Suprapubic skin (tissue), 4 donors: Measurements from ENCODE around the gene MAPRE2. TPM values are rescaled to one million over a fixed set of nuclear protein-coding genes. Genes with fewer than 3 reads are reported as not detected.

ENCODE experiments used
- DNase-seq, 2 donors: peaks; one replicate each; pipeline ENCODE4 v3.0.0-alpha.2; 2019; ENCODE audit warnings: low spot score in 2 of 2
- H3K27ac ChIP-seq: fragments of 200-600 bp; sonication (generic); one replicate; pipeline ENCODE4 v1.5.1; 2019
- H3K27me3 ChIP-seq: fragments of 200-600 bp; sonication (generic); one replicate; pipeline ENCODE4 v1.5.1; 2019
- H3K36me3 ChIP-seq: fragments of 200-600 bp; sonication (generic); one replicate; pipeline ENCODE4 v1.5.1; 2019
- H3K4me1 ChIP-seq: fragments of 200-600 bp; sonication (generic); one replicate; pipeline ENCODE4 v1.5.1; 2019
- H3K4me3 ChIP-seq: fragments of 200-600 bp; sonication (generic); one replicate; pipeline ENCODE4 v1.5.1; 2019; ENCODE audit warnings: mild to moderate bottlenecking
- H3K9me3 ChIP-seq: fragments of 200-600 bp; sonication (generic); one replicate; pipeline ENCODE4 v1.5.1; 2019
- CTCF ChIP-seq, 2 donors: fragments of 200-600 bp in 1 of 2; fragments of 450-650 bp in 1 of 2; sonication (generic) in 1 of 2; IDR thresholded peaks; one replicate each; pipeline ENCODE4 v1.5.1; 2016 to 2019; ENCODE audit warnings: antibody characterized with exemption in 2 of 2, mild to moderate bottlenecking in 1 of 2, moderate library complexity in 1 of 2
- EP300 ChIP-seq: sonication (generic); formaldehyde crosslinking; IDR thresholded peaks from one replicate; pipeline ENCODE4 v1.6.1; 2017; ENCODE audit warnings: antibody characterized with exemption
- POLR2A ChIP-seq, 2 donors: fragments of 450-650 bp; IDR thresholded peaks; one replicate each; pipeline ENCODE4 v1.6.1; 2017; ENCODE audit warnings: antibody characterized with exemption in 2 of 2, mild to moderate bottlenecking in 2 of 2, moderate library complexity in 2 of 2
- POLR2AphosphoS5 ChIP-seq, 3 donors: sonication (generic); formaldehyde crosslinking; IDR thresholded peaks; one replicate each; pipeline ENCODE4 v1.6.1; 2017; ENCODE audit warnings: antibody characterized with exemption in 3 of 3
- WGBS: methylation state at CpG from one replicate; pipeline ENCODE4 v1.1.5; 2018; 5-methylcytosine and 5-hydroxymethylcytosine counted together
- total RNA-seq, 4 donors: library from RNA; depleted of rRNA; stranded (reverse); fragments of >200 nt; gene quantifications; one replicate each; pipeline ENCODE4 v1.1.0, GENCODE V29; 2016

The MAPRE2 gene
- total RNA-seq, 4 donors from 2014 or later: 29.9 to 51.2 (median 37.2) TPM

DNA sequence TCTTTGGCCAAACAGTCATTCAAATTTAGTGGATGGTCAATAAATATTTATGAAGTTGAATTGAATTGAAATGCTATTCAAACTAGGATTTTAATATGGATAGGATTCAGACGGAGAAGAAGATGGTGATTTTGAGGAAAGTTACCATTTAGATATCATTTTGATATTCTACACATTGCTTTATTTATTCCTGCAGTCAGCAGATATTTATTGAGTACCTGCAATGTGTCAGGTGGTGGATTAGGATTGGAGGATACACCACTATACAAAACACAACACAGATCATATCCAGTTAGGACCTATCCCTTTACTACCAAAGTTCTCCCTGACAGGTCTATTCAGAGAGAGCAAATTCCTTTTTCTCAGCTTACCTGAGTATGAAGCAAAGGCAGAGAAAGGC lies 38.8 kb downstream of the MAPRE2 start:
- no peak overlapping the region for H3K27ac ChIP-seq
- WGBS: 89% methylated on average over 1 of the region's 1 CpG
- no peaks in the 10 kb centered on the region for H3K36me3 ChIP-seq
- H3K27me3 ChIP-seq: no peaks in the 10 kb centered on the region
- DNase-seq: no peak
- H3K9me3 ChIP-seq: no peaks in the 10 kb centered on the region
- peaks cover 4% of the 10 kb centered on the region for H3K4me1 ChIP-seq
- no peak for TF ChIP-seq POLR2AphosphoS5 (IDR thresholded peaks at IDR 0.05)
- TF ChIP-seq CTCF (IDR thresholded peaks at IDR 0.05): no peak
- no peak for TF ChIP-seq EP300
- TF ChIP-seq POLR2A (IDR thresholded peaks at IDR 0.05): no peak
- no peak overlapping the region for H3K4me3 ChIP-seq

- TF ChIP-seq POLR2A (IDR thresholded peaks at IDR 0.05) (no peak), CTCF (IDR thresholded peaks at IDR 0.05) (no peak), EP300 (no peak), POLR2AphosphoS5 (IDR thresholded peaks at IDR 0.05) (no peak)
- Histone ChIP-seq H3K27me3 (no peaks in the 10 kb centered on the region), H3K27ac (no peak overlapping the region), H3K4me3 (no peak overlapping the region), H3K9me3 (no peaks in the 10 kb centered on the region), H3K36me3 (no peaks in the 10 kb centered on the region), H3K4me1 (peaks cover 4% of the 10 kb centered on the region)
- DNase-seq: no peak
- 89% methylated on average over 3 of the region's 3 CpGs for WGBS
Measured at GRCh38 chr18:35083174-35083712, 42.0 kb downstream of the MAPRE2 start.

DNA sequence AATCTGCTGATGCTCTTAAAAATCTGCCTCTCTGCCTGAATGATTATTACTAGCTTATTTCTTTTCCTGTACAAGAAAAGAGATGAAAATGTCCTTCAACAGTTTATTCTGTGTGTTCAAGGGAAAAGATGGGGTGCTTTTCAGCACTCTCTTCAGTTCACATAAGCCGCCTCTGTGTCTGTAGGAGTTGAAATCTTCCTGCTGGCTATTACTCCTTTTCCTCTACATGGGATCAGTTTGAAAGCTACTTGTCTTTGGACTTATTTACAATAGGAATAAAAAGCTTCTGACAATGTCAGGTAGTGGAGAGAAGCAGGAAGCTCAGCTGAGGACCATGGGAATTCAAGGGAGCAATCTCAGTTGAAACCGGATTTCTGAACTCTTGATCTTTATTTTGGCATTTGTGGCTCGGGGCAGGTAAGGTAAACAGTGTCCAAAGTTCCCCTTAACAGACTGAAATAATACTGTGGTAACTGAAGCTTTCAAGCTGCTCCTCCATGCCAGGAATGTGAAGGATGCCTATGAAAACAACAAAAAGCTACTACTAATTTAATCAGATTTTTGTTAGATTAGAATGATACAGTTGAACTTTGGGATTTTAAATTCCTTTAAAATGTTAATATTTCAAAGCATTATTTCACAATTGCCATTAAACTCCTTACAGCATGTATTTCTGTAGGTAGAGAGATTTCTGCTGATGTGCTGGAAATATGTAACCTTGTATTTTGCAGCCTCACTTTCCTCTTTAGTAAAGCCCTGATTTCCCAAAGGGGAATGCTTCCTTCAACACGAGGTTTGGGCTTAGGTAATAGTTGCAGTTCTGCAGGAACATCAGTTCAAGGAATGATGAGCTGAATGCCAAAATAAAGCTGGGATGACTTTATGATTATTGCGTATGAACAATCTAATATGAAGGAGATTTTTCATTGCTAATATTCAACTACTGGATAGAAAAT lies 43.6 kb downstream of the MAPRE2 start:
- no peaks in the 10 kb centered on the region for H3K9me3 ChIP-seq
- no peak overlapping the region for H3K27ac ChIP-seq
- H3K27me3 ChIP-seq: no peaks in the 10 kb centered on the region
- H3K36me3 ChIP-seq: no peaks in the 10 kb centered on the region
- 77% methylated on average over 5 of the region's 5 CpGs for WGBS
- no peak for DNase-seq
- TF ChIP-seq POLR2A (IDR thresholded peaks at IDR 0.05) (no peak), CTCF (IDR thresholded peaks at IDR 0.05) (no peak), POLR2AphosphoS5 (IDR thresholded peaks at IDR 0.05) (no peak), EP300 (no peak)
- H3K4me1 ChIP-seq: peaks cover 4% of the 10 kb centered on the region
- no peak overlapping the region for H3K4me3 ChIP-seq

GRCh38 chr18:35085450-35086380 lies 44.5 kb downstream of the MAPRE2 start:
- Histone ChIP-seq H3K36me3 (no peaks in the 10 kb centered on the region), H3K27me3 (no peaks in the 10 kb centered on the region), H3K27ac (no peak overlapping the region), H3K4me3 (no peak overlapping the region), H3K9me3 (no peaks in the 10 kb centered on the region), H3K4me1 (peaks cover 4% of the 10 kb centered on the region)
- WGBS: 61% methylated on average over 3 of the region's 3 CpGs
- no peak for DNase-seq
- TF ChIP-seq CTCF (IDR thresholded peaks at IDR 0.05) (no peak), POLR2AphosphoS5 (IDR thresholded peaks at IDR 0.05) (no peak), EP300 (no peak), POLR2A (IDR thresholded peaks at IDR 0.05) (no peak)
